Measurements from ENCODE around the gene LAIR2. TPM values are rescaled to one million over a fixed set of nuclear protein-coding genes. Genes with fewer than 3 reads are reported as not detected.

Gene LAIR2
- not detected for total RNA-seq

DNA sequence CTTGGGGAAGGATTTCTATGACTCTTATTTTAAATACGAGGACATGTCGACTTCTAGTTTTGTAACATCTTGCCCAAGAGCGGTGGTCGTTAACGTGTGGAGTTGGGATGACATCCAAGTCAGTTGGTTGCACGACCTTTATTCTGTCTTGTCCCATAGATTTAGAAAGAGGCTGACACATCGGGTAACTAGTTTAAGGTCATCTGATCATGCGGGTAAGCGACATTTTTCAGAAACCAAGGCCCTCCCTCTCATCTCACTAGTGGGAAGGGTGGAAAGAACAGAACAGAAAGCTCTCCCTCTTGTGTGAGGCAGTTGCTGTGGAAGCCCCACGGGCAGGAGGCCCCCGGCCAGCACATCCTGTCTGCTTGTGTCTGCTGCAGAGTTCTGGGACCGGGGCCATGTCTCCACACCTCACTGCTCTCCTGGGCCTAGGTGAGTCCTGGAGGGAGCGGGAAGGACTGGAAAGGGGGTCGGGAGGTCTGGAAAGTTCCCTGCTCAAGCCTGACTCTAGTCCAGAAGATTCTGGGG lies at the start of gene LAIR2:
Gene LAIR2, plus strand, starts transcription at position 314 of the 531 bp plus-strand sequence. Its CDS starts 88 bp downstream, at position 402.

GRCh38 chr19:54463531-54464043 lies 39.0 kb upstream of the LAIR2 start, which contains the start of gene LENG9:
LENG9 (minus strand) TSS chr19:54463778; CDS start chr19:54463526, 252 bp downstream.

GRCh38 chr19:54473071-54473891 lies 29.4 kb upstream of the LAIR2 start, which contains the start of gene CDC42EP5:
CDC42EP5 (minus strand) TSS chr19:54473296; CDS start chr19:54465547, 7,749 bp downstream.

Small RNAs within 50 kb of the gene (small RNA-seq; reads per million reads assigned to genes)
- gene AC245036.2 (ENCODE audit: low replicate concordance): not detected

Other genes starting within 250 kb of the LAIR2 start
- gene LILRB5, start 245.6 kb upstream of the LAIR2 start, total RNA-seq: 4.0 TPM
- 4.2 TPM for gene LILRB2, start 221.7 kb upstream of the LAIR2 start, total RNA-seq
- 6.1 TPM for gene LILRA5, start 189.7 kb upstream of the LAIR2 start, total RNA-seq
- 0.82 TPM for gene LILRA4, start 163.7 kb upstream of the LAIR2 start, total RNA-seq
- gene LAIR1, start 137.9 kb upstream of the LAIR2 start, total RNA-seq: 13.8 TPM
- 3.2 TPM for gene TTYH1, start 87.4 kb upstream of the LAIR2 start, total RNA-seq
- gene LENG8, start 53.6 kb upstream of the LAIR2 start, total RNA-seq: 98.2 TPM
- gene LENG9, start 39.1 kb upstream of the LAIR2 start, total RNA-seq: 2.9 TPM
- gene CDC42EP5, start 29.5 kb upstream of the LAIR2 start, total RNA-seq: 35.3 TPM
- gene LILRA2, start 71.0 kb downstream of the LAIR2 start, total RNA-seq: 1.1 TPM
- 1.1 TPM for gene LILRA1, start 90.8 kb downstream of the LAIR2 start, total RNA-seq
- 3.4 TPM for gene LILRB1, start 127.7 kb downstream of the LAIR2 start, total RNA-seq
- 2.9 TPM for gene LILRB4, start 160.2 kb downstream of the LAIR2 start, total RNA-seq
- not detected for gene KIR3DL3, start 221.6 kb downstream of the LAIR2 start, total RNA-seq
- not detected for gene KIR2DL3, start 235.7 kb downstream of the LAIR2 start, total RNA-seq